ENCODE measurements around the gene MARF1. TPM values are rescaled to one million over a fixed set of nuclear protein-coding genes. Genes with fewer than 3 reads are reported as not detected.

Gene MARF1
- total RNA-seq, 1 donor from 2014 or later: 46.0 TPM

DNA sequence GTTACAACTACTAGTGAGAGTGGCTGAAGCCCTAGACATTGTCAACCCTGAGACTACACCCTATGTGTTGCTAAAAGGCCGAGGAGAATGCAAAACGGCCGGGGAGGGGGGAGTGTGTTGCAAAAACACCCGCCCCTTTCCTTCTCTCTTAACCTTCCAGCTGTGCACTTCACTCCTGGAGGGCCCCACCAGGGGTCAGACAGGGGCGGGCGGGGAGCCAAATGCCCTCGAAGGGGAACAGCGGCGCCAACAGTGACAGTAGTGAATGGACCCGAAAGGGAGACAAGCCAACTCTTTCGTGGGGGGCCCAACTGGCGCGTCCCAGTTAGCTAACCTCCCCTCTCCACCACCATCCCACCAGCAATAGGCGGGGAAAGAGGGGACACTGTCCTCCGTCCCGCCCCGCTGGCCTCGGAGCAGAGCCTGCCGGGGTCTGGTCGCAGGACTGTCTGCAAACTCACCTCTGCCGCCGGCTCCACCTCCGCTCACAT, 352 bp downstream of the MARF1 start:
- Histone ChIP-seq H3K36me3 (peaks cover 17% of the 10 kb centered on the region), H3K4me1 (peaks cover 39% of the 10 kb centered on the region), H3K4me3 (peak overlapping the region; percentile 93), H3K9me3 (replicated peaks) (no peaks in the 10 kb centered on the region), H3K27me3 (ENCODE audit: low read depth) (no peaks in the 10 kb centered on the region), H3K27ac (replicated peaks) (peak overlapping the region; percentile 97)
- TF ChIP-seq, protein P1, sequence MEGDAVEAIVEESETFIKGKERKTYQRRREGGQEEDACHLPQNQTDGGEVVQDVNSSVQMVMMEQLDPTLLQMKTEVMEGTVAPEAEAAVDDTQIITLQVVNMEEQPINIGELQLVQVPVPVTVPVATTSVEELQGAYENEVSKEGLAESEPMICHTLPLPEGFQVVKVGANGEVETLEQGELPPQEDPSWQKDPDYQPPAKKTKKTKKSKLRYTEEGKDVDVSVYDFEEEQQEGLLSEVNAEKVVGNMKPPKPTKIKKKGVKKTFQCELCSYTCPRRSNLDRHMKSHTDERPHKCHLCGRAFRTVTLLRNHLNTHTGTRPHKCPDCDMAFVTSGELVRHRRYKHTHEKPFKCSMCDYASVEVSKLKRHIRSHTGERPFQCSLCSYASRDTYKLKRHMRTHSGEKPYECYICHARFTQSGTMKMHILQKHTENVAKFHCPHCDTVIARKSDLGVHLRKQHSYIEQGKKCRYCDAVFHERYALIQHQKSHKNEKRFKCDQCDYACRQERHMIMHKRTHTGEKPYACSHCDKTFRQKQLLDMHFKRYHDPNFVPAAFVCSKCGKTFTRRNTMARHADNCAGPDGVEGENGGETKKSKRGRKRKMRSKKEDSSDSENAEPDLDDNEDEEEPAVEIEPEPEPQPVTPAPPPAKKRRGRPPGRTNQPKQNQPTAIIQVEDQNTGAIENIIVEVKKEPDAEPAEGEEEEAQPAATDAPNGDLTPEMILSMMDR (IDR thresholded peaks at IDR 0.05; ENCODE audit: borderline replicate concordance): peak; percentile 44
- DNase-seq: peak; percentile 68
- intact Hi-C loops (cut with micrococcal nuclease): loop anchor here (10.0 kb wide), 1 partner anchor 62 kb away; no protein-coding TSS in a partner anchor

DNA sequence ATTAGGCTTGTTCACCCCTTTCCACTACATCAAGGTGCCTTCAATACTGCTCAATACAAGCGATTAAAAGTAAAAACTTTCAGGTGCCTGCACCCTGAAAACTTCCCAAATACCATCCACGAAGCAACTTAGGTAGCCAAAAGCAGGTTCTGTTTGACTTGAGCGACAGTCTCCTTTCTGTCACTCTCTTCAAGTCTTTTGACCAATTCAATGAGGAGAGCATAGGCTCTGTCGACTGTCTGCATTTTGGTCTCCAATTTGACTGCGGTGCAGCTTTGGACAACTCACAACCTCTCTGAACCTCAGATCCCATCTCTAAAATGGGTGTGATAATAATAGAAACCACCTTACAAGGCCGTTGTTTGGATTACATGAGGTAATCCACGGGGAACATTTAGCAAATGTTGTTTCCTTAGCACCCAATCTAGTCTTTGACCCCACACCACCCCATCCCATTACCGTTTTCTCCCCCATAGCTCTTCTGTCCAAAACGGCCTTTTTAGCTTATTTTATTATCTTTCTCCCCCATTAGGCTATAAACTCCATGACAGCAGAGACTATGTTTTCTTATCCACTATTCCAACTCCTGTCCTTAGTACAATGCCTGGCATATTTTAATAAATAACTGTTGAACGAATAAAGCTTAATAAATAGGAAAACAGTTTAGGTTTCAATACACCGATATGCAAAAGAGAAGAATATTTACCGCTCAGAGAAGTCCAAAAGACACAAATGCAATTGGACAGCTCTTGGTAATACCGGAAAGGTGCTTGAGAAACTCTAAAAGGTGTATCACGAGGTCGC, 999 bp downstream of the MARF1 start:
- TF ChIP-seq, protein P1 (IDR thresholded peaks at IDR 0.05; ENCODE audit: borderline replicate concordance): no peak
- DNase-seq: no peak
- Histone ChIP-seq H3K9me3 (replicated peaks) (no peaks in the 10 kb centered on the region), H3K27ac (replicated peaks) (peak overlapping the region; percentile 97), H3K4me3 (peak overlapping the region; percentile 93), H3K27me3 (ENCODE audit: low read depth) (no peaks in the 10 kb centered on the region), H3K36me3 (peaks cover 23% of the 10 kb centered on the region), H3K4me1 (peaks cover 39% of the 10 kb centered on the region)
- intact Hi-C loops (cut with micrococcal nuclease): loop anchor here (10.0 kb wide), 1 partner anchor 63 kb away; no protein-coding TSS in a partner anchor

DNA sequence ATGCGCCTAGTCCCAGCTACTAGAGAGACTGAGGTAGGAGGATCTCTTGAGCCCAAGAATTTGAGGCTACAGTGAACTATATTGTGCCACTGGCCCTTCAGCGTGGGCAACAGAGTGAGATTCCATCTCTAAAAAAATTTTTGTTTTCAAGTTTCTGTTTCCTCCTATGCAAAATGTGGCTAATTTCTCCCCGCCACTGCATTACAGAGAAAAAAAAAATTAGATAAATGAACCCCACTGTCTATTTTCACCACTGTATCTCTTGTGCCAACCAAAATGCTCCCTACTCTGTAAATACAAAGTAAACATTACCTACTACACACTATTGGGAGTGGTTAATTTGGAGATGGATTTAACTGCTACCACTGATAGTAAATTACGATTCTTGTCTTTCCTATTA, 2.0 kb downstream of the MARF1 start:
- no peak for DNase-seq
- intact Hi-C loops (cut with micrococcal nuclease): loop anchor here (10.0 kb wide), 1 partner anchor 64 kb away; no protein-coding TSS in a partner anchor
- Histone ChIP-seq H3K27me3 (ENCODE audit: low read depth) (no peaks in the 10 kb centered on the region), H3K4me1 (peaks cover 47% of the 10 kb centered on the region), H3K36me3 (peaks cover 33% of the 10 kb centered on the region), H3K9me3 (replicated peaks) (no peaks in the 10 kb centered on the region), H3K27ac (replicated peaks) (no peak overlapping the region), H3K4me3 (no peak overlapping the region)
- TF ChIP-seq, protein P1 (IDR thresholded peaks at IDR 0.05; ENCODE audit: borderline replicate concordance): no peak

DNA sequence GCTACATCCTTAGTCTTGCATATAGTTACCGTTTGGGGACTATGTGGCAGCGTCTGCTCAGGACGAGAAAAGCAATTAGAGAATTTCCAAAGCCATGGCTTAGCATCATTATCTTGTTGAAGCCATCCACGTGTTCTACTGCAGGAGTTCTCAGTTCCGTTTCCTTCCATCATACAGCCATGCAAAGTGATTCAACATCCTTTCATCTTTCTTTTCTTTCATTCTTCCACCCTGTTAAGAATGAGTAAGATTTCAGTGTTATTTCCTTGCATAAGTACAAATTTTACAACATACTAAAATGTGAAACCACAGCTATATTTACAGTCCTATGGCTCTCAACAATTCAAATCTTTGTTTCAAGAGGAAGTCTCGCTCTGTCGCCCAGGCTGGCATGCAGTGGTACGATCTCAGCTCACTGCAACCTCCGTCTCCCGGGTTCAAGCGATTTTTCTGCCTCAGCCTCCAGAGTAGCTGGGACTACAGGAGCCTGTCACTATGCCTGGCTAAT, 3.8 kb downstream of the MARF1 start:
- Histone ChIP-seq H3K9me3 (replicated peaks) (no peaks in the 10 kb centered on the region), H3K27ac (replicated peaks) (no peak overlapping the region), H3K4me3 (no peak overlapping the region), H3K4me1 (peaks cover 46% of the 10 kb centered on the region), H3K27me3 (ENCODE audit: low read depth) (no peaks in the 10 kb centered on the region), H3K36me3 (peaks cover 51% of the 10 kb centered on the region)
- no peak for DNase-seq
- TF ChIP-seq, protein P1 (IDR thresholded peaks at IDR 0.05; ENCODE audit: borderline replicate concordance): no peak
- intact Hi-C loops (cut with micrococcal nuclease): no loop called here

DNA sequence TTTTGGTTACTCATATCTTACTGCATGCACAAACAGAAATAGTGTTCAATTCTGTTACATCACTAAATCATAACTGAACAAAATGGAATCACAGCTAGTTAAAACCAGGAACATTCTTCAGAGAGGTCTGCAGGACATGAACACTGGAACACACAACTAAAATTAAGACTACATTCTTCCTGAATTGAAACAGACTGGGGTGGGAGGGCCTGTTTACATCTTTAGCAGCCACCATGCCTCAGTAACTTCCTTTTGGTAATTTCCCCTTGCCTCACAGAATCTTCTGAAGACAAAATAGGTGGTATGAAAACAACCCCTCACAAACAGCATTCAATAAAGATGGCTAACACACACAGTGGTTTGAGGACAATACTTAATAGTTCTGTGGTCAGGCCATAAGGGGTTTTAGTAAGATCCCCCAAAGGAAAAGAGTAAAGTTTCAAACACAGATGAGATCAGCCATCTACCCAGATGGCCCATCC, 6.5 kb downstream of the MARF1 start:
- Histone ChIP-seq H3K9me3 (replicated peaks) (no peaks in the 10 kb centered on the region), H3K36me3 (peaks cover 78% of the 10 kb centered on the region), H3K4me3 (no peak overlapping the region), H3K4me1 (peaks cover 26% of the 10 kb centered on the region), H3K27me3 (ENCODE audit: low read depth) (no peaks in the 10 kb centered on the region), H3K27ac (replicated peaks) (no peak overlapping the region)
- DNase-seq: no peak
- TF ChIP-seq, protein P1 (IDR thresholded peaks at IDR 0.05; ENCODE audit: borderline replicate concordance): no peak
- intact Hi-C loops (cut with micrococcal nuclease): no loop called here

Measured in left ventricle myocardium inferior (tissue), 1 donor.